Raji (cell line): ENCODE data around the gene INS.

ENCODE experiments used
- POLR2A ChIP-seq: IDR thresholded peaks from 2 replicates; pipeline ENCODE4 v1.6.1; 2011; ENCODE audit warnings: low read depth, low read length, control low read depth; ENCODE audit not compliant: insufficient read depth

INS gene

GRCh38 chr11:2202071-2202899 is 41.3 kb upstream of the INS start:
- no peak for TF ChIP-seq POLR2A

GRCh38 chr11:2201542-2201941 is 40.5 kb upstream of the INS start:
- no peak for TF ChIP-seq POLR2A

GRCh38 chr11:2200957-2201519 is 40.0 kb upstream of the INS start:
- no peak for TF ChIP-seq POLR2A

GRCh38 chr11:2200536-2200935 is 39.5 kb upstream of the INS start:
- TF ChIP-seq POLR2A, result no peak

GRCh38 chr11:2199466-2200341 is 38.7 kb upstream of the INS start:
- no peak for TF ChIP-seq POLR2A

- no peak for TF ChIP-seq POLR2A
Observed at GRCh38 chr11:2198621-2199365, 37.8 kb upstream of the INS start.

GRCh38 chr11:2197771-2198520 is 36.9 kb upstream of the INS start:
- TF ChIP-seq POLR2A, result no peak

GRCh38 chr11:2196970-2197770 is 36.2 kb upstream of the INS start:
- TF ChIP-seq POLR2A, result no peak

- no peak for TF ChIP-seq POLR2A
Observed at GRCh38 chr11:2195756-2196088, 34.7 kb upstream of the INS start.

- no peak for TF ChIP-seq POLR2A
Observed at GRCh38 chr11:2194877-2195755, 34.1 kb upstream of the INS start.

GRCh38 chr11:2193099-2193887 is 32.3 kb upstream of the INS start:
- TF ChIP-seq POLR2A, result no peak

- no peak for TF ChIP-seq POLR2A
Observed at GRCh38 chr11:2192435-2192834, 31.4 kb upstream of the INS start.
